Astrocyte of the spinal cord (primary cell): ENCODE data around the gene GDPGP1.
A peak's percentile ranks its signal among the peaks of the same experiment; 100 is the strongest.
"Not testable (repeated sequence)": the region's sequence is repeated elsewhere in the genome, so short reads cannot be mapped to it uniquely, and the experiment has no call there.

Experiments
- DNase-seq: peaks from one replicate; pipeline ENCODE4 v3.0.0; 2011; ENCODE audit warnings: low read depth, low spot score
- H3K4me3 ChIP-seq: 2 replicates; pipeline ENCODE4 v1.5.1; 2011; ENCODE audit warnings: low read depth, mild to moderate bottlenecking, low read length, moderate library complexity
- CTCF ChIP-seq: IDR thresholded peaks from 2 replicates; pipeline ENCODE4 v1.5.1; 2012; ENCODE audit warnings: low read depth, mild to moderate bottlenecking, low read length, inconsistent platforms
- in situ Hi-C: cut with HindIII; loops from 2 replicates; pipeline ENCODE4 v1.10.0; 2017; ENCODE audit warnings: low sequenced_read_pairs

The GDPGP1 gene

GRCh38 chr15:90270502-90271150 lies 36.6 kb downstream of the GDPGP1 start:
- no peak for DNase-seq
- TF ChIP-seq CTCF = no peak
- in situ Hi-C loops = no loop called here
- H3K4me3 ChIP-seq = no peak overlapping the region

- H3K4me3 ChIP-seq = no peak overlapping the region
- in situ Hi-C loops = no loop called here
- DNase-seq = no peak
- no peak for TF ChIP-seq CTCF
These were observed 37.6 kb downstream of the GDPGP1 start for GRCh38 chr15:90271459-90272166.

- H3K4me3 ChIP-seq, DNase-seq, in situ Hi-C loops: not testable (repeated sequence)
These were observed 44.5 kb downstream of the GDPGP1 start for GRCh38 chr15:90278467-90278866.

GRCh38 chr15:90280743-90281142 lies 46.7 kb downstream of the GDPGP1 start:
- H3K4me3 ChIP-seq, in situ Hi-C loops, DNase-seq: not testable (repeated sequence)

GRCh38 chr15:90281637-90282036 lies 47.6 kb downstream of the GDPGP1 start:
- DNase-seq, H3K4me3 ChIP-seq, in situ Hi-C loops: not testable (repeated sequence)

GRCh38 chr15:90286678-90287077 lies 52.7 kb downstream of the GDPGP1 start:
- peak; percentile 56 for TF ChIP-seq CTCF
- peak; percentile 42 for DNase-seq
- no peak overlapping the region for H3K4me3 ChIP-seq
- in situ Hi-C loops = no loop called here

- H3K4me3 ChIP-seq = no peak overlapping the region
- no peak for DNase-seq
- no peak for TF ChIP-seq CTCF
- in situ Hi-C loops = no loop called here
These were observed 53.1 kb downstream of the GDPGP1 start for GRCh38 chr15:90287101-90287500.

GRCh38 chr15:90287946-90288345 lies 53.9 kb downstream of the GDPGP1 start:
- no peak for TF ChIP-seq CTCF
- in situ Hi-C loops = no loop called here
- H3K4me3 ChIP-seq = no peak overlapping the region
- no peak for DNase-seq
